HEK293T (cell line): ENCODE data around the gene HAUS2.
"Not testable (repeated sequence)": the region's sequence is repeated elsewhere in the genome, so short reads cannot be mapped to it uniquely, and the experiment has no call there.

Experiments used
- CTCF ChIA-PET: fragments of 350-600 bp; formaldehyde crosslinking; extraction: SDS; loops from one replicate; lab custom pipeline; 2021; ENCODE audit warnings: antibody characterized with exemption, inconsistent platforms; lab: Yijun Ruan, JAX
- POLR2A ChIA-PET: fragments of 350-600 bp; formaldehyde crosslinking; extraction: SDS; loops from one replicate; lab custom pipeline; 2020; ENCODE audit warnings: antibody characterized with exemption, inconsistent platforms; lab: Yijun Ruan, JAX
- DNase-seq: peaks from one replicate; pipeline ENCODE4 v3.0.0; 2012; ENCODE audit warnings: mixed read lengths; ENCODE audit errors: extremely low spot score
- ARNT ChIP-seq: fragments of 450-650 bp; IDR thresholded peaks from 2 replicates; pipeline ENCODE4 v1.6.1; 2017; ENCODE audit warnings: mild to moderate bottlenecking
- BHLHE40 ChIP-seq: fragments of 450-650 bp; IDR thresholded peaks from 2 replicates; pipeline ENCODE4 v1.6.1; 2016; ENCODE audit warnings: mild to moderate bottlenecking, moderate library complexity, borderline replicate concordance
- CTBP1 ChIP-seq: fragments of 450-650 bp; IDR thresholded peaks from 2 replicates; pipeline ENCODE4 v1.6.1; 2016; ENCODE audit warnings: borderline replicate concordance
- ELF4 ChIP-seq: fragments of 450-650 bp; IDR thresholded peaks from 2 replicates; pipeline ENCODE4 v1.6.1; 2017; ENCODE audit warnings: antibody characterized with exemption
- FOXA1 ChIP-seq: fragments of 450-650 bp; IDR thresholded peaks from 2 replicates; pipeline ENCODE4 v1.6.1; 2016; ENCODE audit warnings: mild to moderate bottlenecking
- FOXK2 ChIP-seq: fragments of 450-650 bp; IDR thresholded peaks from 2 replicates; pipeline ENCODE4 v1.6.1; 2016; ENCODE audit warnings: mild to moderate bottlenecking
- FOXM1 ChIP-seq: fragments of 450-650 bp; IDR thresholded peaks from 2 replicates; pipeline ENCODE4 v1.6.1; 2017; ENCODE audit warnings: mild to moderate bottlenecking, borderline replicate concordance
- HDGF ChIP-seq: fragments of 450-650 bp; IDR thresholded peaks from 2 replicates; pipeline ENCODE4 v1.6.1; 2017; ENCODE audit warnings: antibody characterized with exemption, borderline replicate concordance
- L3MBTL2 ChIP-seq: fragments of 450-650 bp; conservative IDR thresholded peaks from 2 replicates; pipeline ENCODE4 v1.6.1; 2016; ENCODE audit warnings: mild to moderate bottlenecking
- LEF1 ChIP-seq: fragments of 450-650 bp; IDR thresholded peaks from 2 replicates; pipeline ENCODE4 v1.6.1; 2017; ENCODE audit warnings: mild to moderate bottlenecking, borderline replicate concordance
- NFRKB ChIP-seq: fragments of 450-650 bp; IDR thresholded peaks from 2 replicates; pipeline ENCODE4 v1.6.1; 2016; ENCODE audit warnings: mild to moderate bottlenecking, moderate library complexity
- PKNOX1 ChIP-seq: fragments of 450-650 bp; IDR thresholded peaks from 2 replicates; pipeline ENCODE4 v1.6.1; 2016
- SP1 ChIP-seq: fragments of 450-650 bp; IDR thresholded peaks from 2 replicates; pipeline ENCODE4 v1.6.1; 2017
- SUZ12 ChIP-seq: fragments of 450-650 bp; IDR thresholded peaks from 2 replicates; pipeline ENCODE4 v1.6.1; 2016; ENCODE audit warnings: mild to moderate bottlenecking
- TARDBP ChIP-seq: fragments of 450-650 bp; IDR thresholded peaks from 2 replicates; pipeline ENCODE4 v1.6.1; 2016
- ZNF384 ChIP-seq: fragments of 450-650 bp; IDR thresholded peaks from 2 replicates; pipeline ENCODE4 v1.6.1; 2016

Gene HAUS2

GRCh38 chr15:42544853-42545629 is 3.6 kb upstream of the HAUS2 start:
- DNase-seq, result no peak
- ChIA-PET CTCF (no interaction called here), POLR2A (no interaction called here)
- TF ChIP-seq LEF1 (no peak), ARNT (no peak), TARDBP (no peak), SUZ12 (no peak), PKNOX1 (no peak), HDGF (no peak), CTBP1 (no peak), SP1 (no peak), ZNF384 (no peak), FOXK2 (no peak)

DNA sequence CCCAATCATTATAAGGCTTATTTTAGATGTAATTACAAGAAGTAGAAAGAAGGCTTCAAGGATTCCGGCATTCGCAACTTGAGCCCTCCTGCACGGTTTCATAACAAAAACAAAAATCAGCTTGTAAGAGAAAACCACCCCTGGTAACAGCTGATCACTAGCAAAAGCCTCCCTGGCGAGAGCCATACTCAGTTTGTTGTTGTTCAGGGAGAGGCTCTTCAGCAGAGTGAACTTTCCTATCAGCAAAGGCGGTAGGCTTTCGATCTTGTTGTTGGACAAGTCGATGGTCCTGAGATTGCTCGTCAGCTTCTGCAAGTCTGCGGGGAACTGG is 755 bp upstream of the HAUS2 start:
- CTCF ChIA-PET, result no interaction called here
- POLR2A ChIA-PET, result interaction anchor here (0.5 to 2.0 kb wide), 11 partner anchors 9 to 275 kb away, joined by 3 to 13 read pairs (median 3); partner anchors contain the start of genes GANC, SNAP23, STARD9 and TMEM87A
- TF ChIP-seq TARDBP (no peak), L3MBTL2 (no peak), CTBP1 (no peak), ELF4 (no peak), FOXA1 (no peak), ARNT (no peak), FOXK2 (no peak), PKNOX1 (no peak), FOXM1 (no peak), BHLHE40 (no peak)
- no peak for DNase-seq

GRCh38 chr15:42549032-42549491 is 424 bp downstream of the HAUS2 start:
- POLR2A ChIA-PET, result interaction anchor here (1.6 to 2.0 kb wide), 3 partner anchors 10 to 54 kb away, joined by 6 to 13 read pairs (median 11); partner anchors contain the start of gene SNAP23
- CTCF ChIA-PET, result interaction anchor here (0.7 kb wide), 1 partner anchor 135 kb away, joined by 4 read pairs; no protein-coding TSS in a partner anchor
- no peak for TF ChIP-seq SUZ12
- TF ChIP-seq BHLHE40, result no peak
- TF ChIP-seq ZNF384, result no peak
- TF ChIP-seq FOXA1, result no peak
- DNase-seq, result no peak

DNA sequence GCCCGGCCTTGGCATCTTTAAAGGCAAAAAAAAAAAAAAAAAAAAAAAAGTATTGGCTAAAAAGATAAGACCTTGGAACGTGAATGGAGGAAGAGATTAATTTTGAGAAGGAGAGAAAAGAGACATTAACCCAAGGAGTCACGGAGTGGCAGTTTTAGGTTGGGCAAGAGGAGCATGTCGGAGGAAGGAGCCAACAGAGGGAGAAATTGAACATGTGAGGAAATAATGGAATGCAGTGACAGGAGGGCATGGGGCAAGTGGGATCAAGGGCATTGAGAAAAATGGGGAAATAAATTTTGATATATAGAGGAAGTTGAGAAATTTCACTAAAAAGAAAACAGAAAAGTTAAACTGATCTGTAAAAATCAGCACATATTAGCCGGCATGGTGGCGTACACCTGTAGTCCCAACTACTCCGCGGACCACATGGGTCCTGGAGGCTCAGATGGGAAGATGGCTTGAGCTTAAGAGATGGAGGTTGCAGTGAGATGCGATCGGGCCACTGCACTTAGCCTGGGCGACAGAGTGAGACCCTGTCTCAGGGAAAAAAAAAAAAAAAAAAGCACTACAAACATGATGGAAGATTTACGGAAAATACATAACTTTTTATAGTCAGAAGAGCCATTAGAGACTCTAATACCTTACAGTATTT is 1.2 kb downstream of the HAUS2 start:
- DNase-seq, result no peak
- TF ChIP-seq L3MBTL2, result no peak
- no peak for TF ChIP-seq BHLHE40
- TF ChIP-seq HDGF, result no peak
- TF ChIP-seq SUZ12, result no peak
- no peak for TF ChIP-seq SP1
- no peak for TF ChIP-seq FOXK2
- no peak for TF ChIP-seq ARNT
- no peak for TF ChIP-seq ELF4
- no peak for TF ChIP-seq CTBP1
- TF ChIP-seq PKNOX1, result no peak
- TF ChIP-seq LEF1, result no peak
- no peak for TF ChIP-seq FOXM1
- TF ChIP-seq ZNF384, result no peak
- no peak for TF ChIP-seq TARDBP
- TF ChIP-seq NFRKB, result no peak
- no peak for TF ChIP-seq FOXA1
- CTCF ChIA-PET, result interaction anchor here (0.7 kb wide), 1 partner anchor 136 kb away, joined by 4 read pairs; no protein-coding TSS in a partner anchor
- POLR2A ChIA-PET, result no interaction called here

DNA sequence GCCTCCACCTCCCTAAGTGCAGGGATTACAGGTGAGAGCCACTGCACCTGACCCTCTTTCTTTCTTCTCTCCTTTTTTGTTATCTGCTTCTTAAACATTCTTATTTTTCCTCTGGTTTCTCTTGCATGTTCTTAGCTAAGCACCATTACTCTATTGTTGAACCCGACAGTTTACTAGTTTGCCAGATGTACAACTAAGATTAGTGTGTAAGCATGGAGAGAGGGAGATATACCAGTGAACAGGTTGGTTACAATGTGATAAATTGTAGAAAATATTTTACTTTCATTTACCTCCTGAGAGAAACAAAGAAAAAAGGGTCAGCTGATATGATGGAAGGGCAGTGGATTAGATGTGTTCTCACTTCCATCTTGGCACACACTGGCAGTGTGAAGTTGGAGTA is 4.9 kb downstream of the HAUS2 start:
- TF ChIP-seq ELF4 (no peak), BHLHE40 (no peak)
- CTCF ChIA-PET, result no interaction called here
- POLR2A ChIA-PET, result no interaction called here
- no peak for DNase-seq

GRCh38 chr15:42556550-42557207 is 8.0 kb downstream of the HAUS2 start:
- CTCF ChIA-PET, result interaction anchor here (0.6 kb wide), 2 partner anchors 80 to 304 kb away, joined by 3 to 5 read pairs; no protein-coding TSS in a partner anchor
- DNase-seq, POLR2A ChIA-PET: not testable (repeated sequence)
